ENCODE results near the gene CCNDBP1.
"Not testable (repeated sequence)": the region's sequence is repeated elsewhere in the genome, so short reads cannot be mapped to it uniquely, and the experiment has no call there.

CCNDBP1 gene

DNA sequence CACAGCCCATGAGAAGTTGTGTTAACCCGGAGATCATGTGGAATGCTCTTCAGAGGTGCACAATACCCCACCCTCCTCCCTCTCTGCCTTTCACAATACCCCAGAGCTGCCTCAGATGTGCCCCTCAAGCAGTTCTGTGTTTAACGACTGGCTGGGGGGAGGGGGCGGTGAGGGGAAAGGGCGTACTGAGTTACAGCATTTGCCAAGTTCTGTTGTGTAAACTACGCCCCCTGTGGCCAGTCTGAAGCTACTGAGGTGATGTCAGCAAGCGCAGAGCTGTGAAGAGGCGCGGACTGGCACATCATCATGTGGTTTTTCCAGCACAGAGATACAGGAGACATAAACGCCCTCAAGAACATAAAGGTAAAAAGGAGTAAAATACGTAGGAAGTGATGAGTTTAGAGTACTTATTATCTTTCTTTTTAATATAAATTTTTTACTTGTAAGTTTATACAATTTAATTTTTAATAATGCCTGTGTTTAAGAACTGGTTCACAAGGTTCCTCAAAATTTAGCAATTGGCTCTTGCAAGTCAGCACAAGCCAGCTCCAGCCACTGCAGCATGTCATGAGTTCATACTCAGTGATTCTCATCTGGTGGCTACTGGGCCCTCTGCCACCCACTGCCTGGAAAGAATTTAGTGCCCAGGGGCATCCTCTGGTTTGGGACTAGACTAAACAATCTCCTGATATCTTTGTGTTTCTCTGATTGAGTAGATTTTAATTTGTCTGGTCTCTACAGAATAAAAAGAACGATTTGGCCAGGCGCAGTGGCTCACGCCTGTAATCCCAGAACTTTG, 33.9 kb downstream of the CCNDBP1 start:
- DNase-seq: no peak

DNA sequence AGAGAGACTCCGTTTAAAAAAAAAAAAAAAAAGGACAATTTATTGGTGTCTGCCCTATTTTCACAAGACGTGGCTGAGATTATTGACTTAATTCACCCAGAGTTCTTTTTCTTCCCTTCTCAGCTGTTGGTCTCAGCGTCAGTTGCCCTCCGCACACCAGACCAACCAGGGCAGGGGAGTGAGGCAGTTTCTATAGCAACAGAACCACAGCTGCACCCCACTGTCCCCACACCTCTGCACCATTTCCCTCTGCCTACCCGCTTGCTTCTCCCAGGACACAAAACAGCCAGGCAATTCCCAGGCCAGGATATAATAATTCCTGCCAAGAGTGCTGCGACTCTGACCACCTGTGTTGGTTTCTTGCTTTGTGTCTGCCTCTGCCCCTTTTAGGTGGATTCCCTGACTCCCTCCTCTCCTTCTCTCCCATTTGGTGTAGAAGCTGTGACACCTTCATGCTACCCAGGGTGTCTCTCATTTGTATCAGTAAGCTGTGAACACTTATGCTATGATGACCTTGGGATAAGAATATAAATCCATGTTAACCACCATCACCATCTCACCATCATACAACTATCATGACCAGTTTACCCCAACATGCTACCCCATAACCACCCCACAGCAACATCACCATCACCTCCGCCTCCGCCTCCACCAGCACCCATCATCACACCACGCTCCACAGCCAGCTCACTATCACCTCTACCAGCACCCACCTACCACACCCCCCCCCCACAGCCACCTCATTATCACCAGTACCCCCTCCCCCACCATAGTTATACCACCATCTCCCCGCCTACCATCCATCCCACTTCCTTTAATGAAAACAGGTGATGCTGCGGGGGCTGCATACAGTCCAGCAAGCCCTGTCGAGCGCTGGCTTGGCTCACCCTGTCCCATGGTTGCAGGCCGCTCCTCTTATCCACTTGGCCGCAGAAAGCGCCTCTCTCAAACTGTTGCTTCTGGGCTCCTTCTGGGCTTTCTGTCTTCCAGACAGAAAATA, 35.0 kb downstream of the CCNDBP1 start:
- no peak for DNase-seq

DNA sequence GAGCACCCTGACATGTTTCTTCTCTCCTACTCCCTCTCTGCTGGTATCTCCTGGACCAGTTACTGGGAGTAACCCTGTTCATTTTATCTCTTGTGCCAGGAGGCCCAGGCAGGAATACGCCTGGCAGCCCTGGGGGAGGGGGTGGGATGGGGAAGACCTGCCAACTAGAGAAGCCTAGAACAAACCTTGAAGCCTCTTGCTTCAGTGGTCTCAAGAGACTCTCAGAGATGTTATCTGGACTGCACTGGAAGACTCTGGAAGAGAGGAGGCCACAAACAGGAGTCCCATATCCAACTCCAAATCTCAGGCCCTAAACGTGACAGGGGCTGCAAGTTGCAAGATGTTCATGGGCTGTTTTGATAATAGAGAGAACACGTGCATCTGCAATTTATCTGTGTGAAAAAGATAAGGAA, 35.8 kb downstream of the CCNDBP1 start, which contains the start of gene EPB42:
EPB42 (minus strand) TSS at position 28 of the 413 bp plus-strand sequence. CDS start 193 bp downstream, outside the sequence.
- no peak for DNase-seq

DNA sequence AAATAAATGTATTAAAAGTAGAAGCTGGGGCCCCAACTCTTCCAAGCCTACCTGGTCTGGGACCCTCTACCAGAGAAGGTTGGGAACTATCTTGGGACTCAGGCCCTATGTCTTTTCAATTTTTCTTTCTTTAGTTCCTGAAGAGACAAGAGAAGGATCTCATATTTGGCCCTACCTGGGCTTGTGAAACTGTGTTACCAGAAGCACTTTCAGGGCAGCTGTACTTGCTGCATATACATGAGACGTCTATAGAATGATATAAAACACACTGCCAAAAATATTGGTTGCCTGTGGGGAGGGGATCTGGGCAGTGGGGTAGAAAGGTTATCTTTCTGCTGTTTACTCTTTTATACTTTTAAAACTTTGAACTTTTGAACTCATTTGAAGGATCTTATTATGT, 36.2 kb downstream of the CCNDBP1 start:
- no peak for DNase-seq

DNA sequence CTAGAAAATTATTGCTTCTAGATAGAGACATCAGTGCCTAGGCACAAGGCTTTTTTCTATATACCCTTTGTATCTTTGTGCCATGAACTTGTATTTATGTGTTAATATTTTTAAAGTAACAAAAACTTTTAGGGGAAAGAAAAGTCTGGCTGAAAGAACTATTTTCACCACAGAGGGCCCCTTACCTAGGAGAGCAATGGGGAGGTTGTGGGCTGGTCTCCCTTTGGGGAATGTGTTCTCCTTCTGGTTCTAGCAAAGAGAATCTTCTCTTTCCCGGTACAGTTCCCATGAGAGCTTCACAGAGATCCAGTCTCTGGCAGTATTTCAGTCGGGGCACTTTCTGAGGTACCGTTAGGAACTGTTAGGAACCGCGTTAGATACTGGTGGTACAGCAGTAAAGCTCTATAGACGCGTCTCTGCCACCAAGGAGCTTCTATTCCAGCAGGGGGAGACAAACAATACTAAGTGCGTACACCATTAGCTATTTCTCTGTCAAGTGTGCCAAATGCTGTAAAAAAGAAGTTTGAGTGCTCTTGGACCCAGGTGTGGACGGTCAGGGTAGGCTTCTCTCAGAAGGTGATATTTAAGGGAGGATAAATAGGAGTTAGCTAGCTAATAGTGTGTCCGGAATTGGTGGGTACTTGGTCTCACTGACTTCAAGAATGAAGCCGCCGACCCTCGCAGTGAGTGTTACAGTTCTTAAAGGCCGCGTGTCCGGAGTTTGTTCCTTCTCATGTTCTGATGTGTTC, 40.2 kb downstream of the CCNDBP1 start:
- DNase-seq: peak; percentile 22

DNA sequence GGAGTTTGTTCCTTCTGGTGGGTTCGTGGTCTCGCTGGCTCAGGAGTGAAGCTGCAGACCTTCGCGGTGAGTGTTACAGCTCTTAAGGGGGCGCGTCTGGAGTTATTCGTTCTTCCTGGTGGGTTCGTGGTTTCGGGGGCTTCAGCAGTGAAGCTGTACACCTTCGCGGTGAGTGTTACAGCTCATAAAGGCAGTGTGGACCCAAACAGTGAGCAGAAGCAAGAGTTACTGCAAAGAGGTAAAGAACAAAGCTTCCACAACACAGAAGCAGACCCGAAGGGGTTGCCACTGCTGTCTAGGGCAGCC, 40.7 kb downstream of the CCNDBP1 start:
- not testable (repeated sequence) for DNase-seq

DNA sequence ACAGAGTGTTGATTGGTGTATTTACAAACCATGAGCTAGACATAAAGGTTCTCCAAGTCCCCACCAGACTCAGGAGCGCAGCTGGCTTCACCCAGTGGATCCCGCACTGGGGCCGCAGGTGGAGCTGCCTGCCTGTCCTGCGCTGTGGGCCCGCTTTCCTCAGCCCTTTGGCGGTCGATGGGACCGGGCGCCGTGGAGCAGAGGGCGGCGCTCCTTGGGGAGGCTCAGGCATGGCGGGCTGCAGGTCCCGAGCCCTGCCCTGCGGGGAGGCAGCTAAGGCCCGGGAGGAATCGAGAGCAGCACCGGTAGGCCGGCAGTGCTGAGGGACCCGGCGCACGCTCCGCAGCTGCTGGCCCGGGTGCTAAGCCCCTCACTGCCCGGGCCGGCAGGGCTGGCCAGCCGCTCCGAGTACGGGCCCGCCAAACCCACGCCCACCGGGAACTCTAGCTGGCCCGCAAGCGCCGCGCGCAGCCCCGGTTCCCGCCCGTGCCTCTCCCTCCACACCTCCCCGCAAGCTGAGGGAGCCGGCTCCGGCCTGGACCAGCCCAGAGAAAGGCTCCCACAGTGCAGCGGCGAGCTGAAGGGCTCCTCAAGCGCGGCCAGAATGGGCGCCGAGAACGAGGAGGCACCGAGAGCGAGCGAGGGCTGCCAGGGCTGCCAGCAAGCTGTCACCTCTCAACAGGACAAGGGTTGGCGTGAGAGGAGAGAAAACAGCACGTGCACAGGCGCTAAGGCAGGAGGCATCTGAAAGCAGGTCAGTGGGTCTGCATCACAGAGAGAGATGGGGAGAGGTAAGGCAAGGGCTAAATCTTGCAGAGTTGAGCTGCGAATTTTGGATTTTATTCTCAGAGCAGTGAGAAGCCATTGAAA, 41.5 kb downstream of the CCNDBP1 start:
- DNase-seq: no peak

DNA sequence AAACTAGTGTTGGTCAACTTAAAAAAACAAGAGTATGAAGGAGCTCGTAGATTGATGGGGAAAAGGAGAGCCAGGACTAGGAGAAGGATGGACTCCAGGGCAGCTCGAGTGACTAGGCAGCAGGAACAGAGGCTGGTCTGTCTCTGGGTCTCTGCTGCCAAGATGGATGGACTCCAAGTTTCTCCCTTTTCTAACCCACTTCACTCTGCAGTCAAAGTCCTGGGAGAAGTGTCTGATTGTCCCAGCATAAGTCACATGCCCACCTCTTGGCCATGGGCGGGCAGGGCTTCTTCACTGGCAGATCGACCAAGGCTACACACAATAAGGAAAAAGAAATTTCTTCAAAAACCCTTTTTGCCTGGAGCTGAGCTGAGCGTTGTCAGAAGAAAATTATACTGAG, 44.8 kb downstream of the CCNDBP1 start:
- no peak for DNase-seq

DNA sequence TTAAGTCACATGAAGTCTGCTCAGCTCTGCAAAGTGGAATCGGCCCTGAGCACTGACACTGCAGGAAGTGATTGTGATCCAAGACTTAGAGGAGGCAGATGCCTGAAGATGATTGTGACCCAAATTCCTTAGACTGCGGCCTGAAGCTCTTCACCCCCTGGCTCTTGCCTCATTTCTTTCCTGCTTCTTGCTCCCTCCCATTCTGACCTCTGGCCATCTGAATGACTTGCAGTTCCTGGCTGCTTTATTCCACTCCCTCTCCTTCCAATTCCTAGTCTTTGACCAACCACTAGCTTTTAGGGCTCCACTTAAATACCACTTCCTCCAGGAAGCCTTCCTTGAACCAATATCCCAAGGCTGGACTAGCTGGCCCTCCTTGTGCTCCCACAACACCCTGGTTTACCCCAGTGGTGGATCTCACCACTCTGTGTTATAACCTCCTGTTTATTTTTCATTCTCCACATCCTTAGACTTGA, 45.5 kb downstream of the CCNDBP1 start:
- DNase-seq: no peak

DNA sequence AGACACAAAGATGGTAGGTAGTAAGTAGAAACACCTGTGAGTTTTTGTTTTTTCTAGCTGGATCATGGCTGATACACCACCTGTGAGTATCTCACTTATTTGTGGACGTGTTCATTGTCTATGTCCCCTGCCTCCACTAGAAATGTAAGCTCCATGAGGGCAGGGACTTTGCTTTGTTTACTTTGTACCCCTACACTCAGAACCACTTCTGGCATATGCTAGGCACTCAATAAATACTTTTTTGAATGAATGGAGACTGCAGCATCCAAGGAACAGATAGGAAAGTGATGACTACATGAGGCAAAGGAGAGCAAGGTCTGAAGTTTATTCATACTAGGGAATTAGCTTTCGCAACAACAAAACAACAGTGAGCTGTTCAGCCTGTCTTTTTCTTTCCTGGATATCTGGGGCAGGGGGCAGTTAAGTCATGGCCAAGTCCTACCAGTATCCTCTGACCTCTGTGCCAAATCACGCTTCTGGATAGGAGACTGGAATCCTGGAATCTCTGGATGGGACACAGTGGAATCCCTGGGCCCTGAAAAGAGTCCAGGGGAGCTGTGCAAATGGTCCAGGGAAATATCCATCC, 47.2 kb downstream of the CCNDBP1 start:
- DNase-seq: no peak

DNA sequence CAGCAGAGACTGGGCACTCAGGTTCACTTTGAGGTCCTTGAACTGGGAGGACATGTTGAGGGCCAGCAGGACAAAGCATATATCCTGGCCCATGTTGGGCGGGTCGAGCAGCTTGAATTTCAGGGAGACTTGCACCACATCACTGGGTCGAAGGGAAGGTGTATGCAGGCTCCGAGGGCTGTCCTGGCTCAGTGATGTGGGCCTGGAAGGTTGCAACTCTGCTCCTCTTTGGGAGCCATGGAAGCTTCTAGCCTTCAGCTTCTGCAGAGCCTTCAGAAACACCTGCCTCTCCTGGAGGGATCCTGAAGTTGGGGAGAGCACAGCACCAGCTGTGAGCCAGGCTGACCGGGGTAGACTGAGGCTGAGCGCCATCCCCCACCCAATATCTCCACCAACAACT, 50.3 kb downstream of the CCNDBP1 start:
- DNase-seq: no peak

DNA sequence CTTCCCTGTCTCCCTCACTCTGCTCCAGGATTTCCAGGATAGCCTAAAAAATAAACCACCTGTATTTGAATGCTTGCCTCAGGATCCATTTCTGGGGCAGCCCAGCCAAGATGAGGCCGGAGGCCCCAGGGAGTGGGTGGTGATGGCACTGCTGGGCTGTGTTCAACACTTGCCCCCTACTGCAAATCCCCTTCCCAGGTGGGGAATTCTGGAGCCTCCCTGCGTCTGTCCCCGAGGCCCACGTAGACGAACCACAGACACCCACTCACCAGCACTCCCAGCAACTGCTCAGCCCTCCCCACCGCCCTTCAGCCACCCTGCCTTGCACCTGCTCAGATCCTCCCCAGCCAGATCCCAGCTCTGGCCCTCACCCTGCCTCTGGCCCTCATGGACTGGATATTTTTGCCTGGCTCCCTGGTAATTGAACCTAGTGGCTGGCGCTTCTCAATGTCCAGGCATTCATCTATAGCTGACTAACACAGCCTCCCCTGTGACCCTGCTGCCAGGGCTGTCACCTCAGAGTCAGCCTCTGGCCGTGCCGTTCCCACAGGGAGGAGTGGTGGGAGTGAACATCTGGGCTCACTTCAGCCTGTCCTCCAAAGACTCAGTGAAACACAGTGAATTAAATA, 52.8 kb downstream of the CCNDBP1 start:
- DNase-seq: no peak

DNA sequence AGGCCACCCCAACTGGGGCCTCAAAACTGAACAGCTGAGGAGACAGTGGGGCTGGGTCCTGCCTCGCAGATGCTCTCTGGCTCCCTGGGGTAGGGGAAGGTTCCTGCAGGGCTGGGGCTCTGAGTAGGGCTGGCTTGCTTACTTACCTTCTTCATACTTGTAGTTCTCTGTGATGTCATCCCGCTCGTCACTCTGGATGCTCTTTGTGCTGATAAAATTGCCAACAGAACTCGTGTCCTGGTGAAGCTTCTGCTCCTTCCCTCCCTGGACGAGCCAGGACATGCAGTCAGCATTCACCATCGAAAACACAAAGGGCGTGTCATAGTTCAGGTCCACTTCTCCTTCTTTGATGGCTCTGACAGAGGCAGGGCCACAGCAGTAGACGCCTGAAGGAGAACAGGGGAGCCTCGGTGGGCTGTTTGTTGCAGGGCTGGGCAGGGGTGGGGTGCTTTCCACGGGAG, 53.5 kb downstream of the CCNDBP1 start:
- no peak for DNase-seq

DNA sequence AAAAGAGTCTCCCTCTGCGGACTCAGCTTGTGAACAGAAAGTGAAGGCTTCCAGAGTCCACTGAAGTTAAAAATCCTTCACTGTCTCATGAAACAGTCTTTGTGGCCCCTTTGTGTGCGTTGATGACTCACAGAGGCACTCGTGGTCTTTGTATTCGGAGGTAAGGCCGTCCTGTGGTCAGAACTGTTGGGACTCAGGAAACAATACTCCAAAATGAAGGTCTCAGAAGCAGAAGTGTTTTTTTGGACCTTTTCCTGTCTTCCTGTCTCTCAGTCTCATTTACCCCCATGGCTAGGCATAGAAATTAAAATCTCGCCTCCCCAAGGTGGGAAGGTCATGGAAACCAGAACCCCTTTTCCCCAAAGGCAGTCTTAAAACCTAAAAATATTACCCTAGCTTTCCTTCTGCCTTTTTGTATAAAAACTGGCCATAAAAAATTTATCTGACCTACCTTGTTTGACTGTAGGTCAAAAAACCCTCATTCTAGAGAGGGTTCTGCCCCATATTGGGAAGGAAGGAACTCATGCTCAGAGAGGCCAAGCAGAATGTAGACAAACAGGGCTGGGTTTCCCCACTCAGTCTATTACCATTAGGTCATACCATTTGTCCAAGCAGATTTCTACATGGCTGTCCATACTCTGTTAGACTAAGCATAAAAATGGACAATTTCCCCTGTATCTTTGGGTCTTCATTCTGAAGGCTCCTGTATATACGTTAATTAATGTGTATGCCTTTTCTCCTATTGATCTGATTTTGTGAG, 54.7 kb downstream of the CCNDBP1 start:
- DNase-seq: no peak

DNA sequence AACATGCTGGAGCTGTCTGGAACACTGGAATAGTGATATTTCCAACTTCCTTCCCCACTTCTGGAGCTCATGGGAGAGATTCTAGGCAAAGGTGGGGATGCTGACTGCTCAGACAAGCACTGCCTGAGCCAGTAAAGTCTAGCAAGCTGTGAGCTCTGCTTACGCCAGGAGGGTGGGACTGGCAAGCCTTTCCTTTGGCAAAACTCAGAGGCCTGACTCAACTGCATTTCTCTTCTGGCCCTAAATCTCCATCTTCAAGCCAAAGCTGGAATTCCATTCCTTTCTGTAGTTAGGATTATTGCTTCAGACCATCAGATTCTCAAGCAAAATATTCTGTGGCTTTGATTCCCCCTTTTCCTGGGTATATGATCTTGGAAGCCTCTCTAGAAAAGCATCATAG, 55.9 kb downstream of the CCNDBP1 start:
- DNase-seq: no peak

DNA sequence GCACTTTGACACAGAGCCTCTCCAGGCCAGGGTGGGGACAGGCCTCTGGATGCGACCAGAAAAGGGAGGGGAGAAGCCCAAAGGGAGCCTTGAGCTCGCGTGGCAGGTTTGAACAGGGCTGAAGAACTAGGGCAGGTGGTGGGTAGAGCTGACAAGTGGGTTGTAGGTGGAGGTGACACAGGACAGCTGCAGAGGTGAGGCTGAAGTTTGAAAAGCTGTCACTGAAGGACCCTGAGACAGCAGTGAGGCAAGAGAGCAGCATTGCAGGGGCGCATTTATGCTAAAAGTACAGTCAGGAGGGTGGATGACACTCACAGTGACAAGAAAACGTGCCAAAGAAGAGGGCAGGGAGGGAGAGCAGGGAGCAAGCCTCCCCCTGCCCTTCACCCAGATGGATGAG, 57.4 kb downstream of the CCNDBP1 start:
- DNase-seq: no peak

DNA sequence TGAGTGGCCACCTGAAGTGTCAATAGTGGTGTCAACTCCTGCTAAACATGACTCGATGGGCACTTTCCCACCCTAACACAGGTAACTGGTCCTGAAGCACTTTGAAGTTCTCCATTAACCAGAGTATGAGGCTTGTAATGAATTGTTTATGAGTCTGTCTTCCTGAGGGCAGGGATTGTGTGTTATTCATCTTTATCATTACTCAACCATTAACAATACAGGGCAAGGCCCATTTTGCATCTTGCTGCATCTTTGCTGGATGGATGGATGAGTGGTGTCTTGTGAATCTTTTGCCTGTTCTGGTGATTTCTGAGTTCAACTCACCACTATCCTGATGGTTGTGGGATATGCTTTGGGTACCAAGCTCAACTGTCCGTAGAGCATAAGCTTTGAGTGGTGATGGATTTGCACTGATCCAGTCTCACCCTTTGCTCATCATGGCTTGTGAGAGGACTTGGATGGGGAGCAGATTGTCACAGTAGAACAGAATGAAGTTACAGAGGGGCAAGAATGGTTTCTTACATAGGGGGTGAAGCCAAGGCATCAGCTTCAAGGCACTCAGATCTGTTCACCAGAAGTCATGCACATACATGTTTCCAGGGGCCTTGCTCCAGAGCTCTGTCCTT, 57.9 kb downstream of the CCNDBP1 start:
- no peak for DNase-seq

DNA sequence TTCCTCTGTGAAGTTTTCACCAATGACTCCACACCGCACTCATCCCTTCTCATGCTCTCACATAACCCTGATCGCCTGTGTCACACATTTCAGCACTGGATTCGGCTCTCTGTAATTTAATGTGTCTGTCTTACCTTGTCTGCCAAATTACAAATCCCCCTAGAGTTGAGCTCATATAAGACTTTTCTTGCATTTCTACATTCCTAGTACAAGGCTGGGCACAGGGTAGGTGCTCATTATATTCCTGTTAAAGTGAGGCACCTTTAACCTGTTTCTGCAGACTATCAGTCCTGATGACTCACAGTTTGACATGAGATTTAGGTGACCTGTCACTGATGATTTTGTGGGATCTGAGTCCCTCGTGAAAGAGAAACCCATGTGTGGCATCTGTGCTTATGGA, 58.9 kb downstream of the CCNDBP1 start:
- no peak for DNase-seq

DNA sequence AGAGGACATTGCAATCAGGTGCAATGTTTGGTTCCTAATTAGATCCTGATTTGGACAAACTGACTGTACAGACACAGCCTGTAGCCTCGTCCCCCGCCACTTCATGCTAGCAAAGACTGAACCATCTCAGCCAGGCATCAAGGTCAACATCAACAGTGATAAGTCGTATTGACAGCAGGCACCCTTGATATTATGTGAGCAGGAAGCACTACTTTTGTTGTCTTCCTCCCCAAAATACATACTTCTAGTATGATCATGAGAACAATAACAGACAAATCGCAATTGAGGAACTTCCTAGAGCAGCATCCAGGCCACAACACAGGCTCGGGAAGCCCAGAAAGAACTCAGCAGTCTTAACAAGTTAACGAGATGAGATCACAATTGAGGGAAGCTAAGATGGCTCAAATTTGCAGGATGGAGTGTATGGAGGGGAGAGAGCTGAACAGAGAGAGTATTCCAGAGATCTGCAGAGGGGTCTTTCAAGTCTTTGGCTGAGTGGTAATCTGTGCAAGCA, 61.1 kb downstream of the CCNDBP1 start:
- DNase-seq: no peak

Measured in NCI-H1092 treated with DMSO at 0.1 percent for 48 hours (cell line).